OCI-LY1 (cell line): ENCODE data around the gene MRAS.
A peak's percentile ranks its signal among the peaks of the same experiment; 100 is the strongest.

Experiments
- EZH2 ChIP-seq: fragments of 200-600 bp; sonication (generic), shearing (Covaris generic); IDR thresholded peaks from 2 replicates; pipeline ENCODE4 v1.8.0; 2017; ENCODE audit warnings: borderline replicate concordance, mixed run types, mild to moderate bottlenecking, antibody characterized with exemption, low read length, moderate library complexity, mixed read lengths
- TF ChIP-seq, protein P1 (sequence below): fragments of 200-600 bp; sonication (generic), shearing (Covaris generic); IDR thresholded peaks from 2 replicates; pipeline ENCODE4 v1.5.1; 2017; ENCODE audit warnings: mild to moderate bottlenecking, antibody characterized with exemption, low read length, moderate library complexity, mixed read lengths

DNA sequence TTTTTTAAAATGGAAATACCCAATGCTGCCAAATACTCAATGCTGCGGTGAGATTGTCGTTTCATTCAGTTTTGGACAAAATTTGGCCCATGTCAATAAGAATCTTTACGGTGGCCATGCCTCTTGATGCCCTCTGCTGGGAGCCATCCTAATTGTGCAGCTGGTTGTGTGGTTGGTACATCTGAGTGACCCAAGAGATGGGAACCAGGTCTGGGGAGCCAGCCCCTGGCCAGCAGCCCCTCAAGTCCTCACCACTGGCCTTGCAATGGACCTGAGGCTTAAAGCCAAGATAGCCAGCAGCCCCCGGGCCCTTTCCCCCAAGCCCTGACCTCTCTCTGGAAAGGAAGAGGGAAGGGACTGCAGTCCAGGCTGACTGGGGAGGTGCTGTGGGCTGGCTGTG is 49.6 kb downstream of the MRAS start:
- TF ChIP-seq EZH2 = no peak
- TF ChIP-seq, protein P1, sequence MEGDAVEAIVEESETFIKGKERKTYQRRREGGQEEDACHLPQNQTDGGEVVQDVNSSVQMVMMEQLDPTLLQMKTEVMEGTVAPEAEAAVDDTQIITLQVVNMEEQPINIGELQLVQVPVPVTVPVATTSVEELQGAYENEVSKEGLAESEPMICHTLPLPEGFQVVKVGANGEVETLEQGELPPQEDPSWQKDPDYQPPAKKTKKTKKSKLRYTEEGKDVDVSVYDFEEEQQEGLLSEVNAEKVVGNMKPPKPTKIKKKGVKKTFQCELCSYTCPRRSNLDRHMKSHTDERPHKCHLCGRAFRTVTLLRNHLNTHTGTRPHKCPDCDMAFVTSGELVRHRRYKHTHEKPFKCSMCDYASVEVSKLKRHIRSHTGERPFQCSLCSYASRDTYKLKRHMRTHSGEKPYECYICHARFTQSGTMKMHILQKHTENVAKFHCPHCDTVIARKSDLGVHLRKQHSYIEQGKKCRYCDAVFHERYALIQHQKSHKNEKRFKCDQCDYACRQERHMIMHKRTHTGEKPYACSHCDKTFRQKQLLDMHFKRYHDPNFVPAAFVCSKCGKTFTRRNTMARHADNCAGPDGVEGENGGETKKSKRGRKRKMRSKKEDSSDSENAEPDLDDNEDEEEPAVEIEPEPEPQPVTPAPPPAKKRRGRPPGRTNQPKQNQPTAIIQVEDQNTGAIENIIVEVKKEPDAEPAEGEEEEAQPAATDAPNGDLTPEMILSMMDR = peak; percentile 27; the same call in 1 of the 2 replicates
